Measurements from ENCODE around the gene SARM1. TPM values are rescaled to one million over a fixed set of nuclear protein-coding genes. Genes with fewer than 3 reads are reported as not detected.

The SARM1 gene
- total RNA-seq, 1 donor from 2014 or later = 10.1 TPM

DNA sequence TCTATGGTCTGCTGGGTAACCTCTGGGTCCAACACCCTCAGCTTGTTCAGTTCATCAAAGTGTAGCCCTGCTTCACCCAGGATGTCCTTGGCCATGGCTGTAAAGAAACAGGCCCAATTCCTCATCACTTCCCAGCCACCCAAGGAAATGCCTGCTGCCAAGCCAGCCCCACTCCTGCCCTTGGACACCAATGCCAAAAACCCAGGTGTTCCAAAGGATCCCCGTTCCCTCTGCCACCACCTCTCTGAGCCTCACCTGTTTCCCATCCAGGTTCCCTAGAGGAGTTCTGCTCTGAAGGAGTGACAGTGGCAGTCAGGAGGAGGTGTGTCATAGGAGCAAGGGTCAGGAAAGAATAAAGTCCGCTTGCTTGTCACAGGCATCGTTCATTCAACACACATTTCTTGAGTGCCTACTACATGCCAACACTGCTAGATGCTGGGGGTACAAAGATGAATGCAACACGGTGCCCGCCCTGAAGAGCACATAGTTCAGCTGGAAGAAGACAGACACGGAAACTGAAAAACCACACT lies 39.5 kb upstream of the SARM1 start:
- intact Hi-C loops (cut with DNase I) = no loop called here
- H3K4me3 ChIP-seq = no peak overlapping the region
- peaks cover 0 to 36% of the 10 kb centered on the region in 2 donors for H3K36me3 ChIP-seq
- no peak for DNase-seq (ENCODE audit: extremely low spot score in 2 of 2)
- H3K27me3 ChIP-seq = no peaks in the 10 kb centered on the region
- no peak overlapping the region for H3K27ac ChIP-seq
- H3K9me3 ChIP-seq = no peaks in the 10 kb centered on the region
- TF ChIP-seq POLR2AphosphoS5 (IDR thresholded peaks at IDR 0.05; ENCODE audit: insufficient read depth in 1 of 2, low read depth in 1 of 2) (no peak), POLR2A (IDR thresholded peaks at IDR 0.05) (no peak)
- TF ChIP-seq, protein P1, sequence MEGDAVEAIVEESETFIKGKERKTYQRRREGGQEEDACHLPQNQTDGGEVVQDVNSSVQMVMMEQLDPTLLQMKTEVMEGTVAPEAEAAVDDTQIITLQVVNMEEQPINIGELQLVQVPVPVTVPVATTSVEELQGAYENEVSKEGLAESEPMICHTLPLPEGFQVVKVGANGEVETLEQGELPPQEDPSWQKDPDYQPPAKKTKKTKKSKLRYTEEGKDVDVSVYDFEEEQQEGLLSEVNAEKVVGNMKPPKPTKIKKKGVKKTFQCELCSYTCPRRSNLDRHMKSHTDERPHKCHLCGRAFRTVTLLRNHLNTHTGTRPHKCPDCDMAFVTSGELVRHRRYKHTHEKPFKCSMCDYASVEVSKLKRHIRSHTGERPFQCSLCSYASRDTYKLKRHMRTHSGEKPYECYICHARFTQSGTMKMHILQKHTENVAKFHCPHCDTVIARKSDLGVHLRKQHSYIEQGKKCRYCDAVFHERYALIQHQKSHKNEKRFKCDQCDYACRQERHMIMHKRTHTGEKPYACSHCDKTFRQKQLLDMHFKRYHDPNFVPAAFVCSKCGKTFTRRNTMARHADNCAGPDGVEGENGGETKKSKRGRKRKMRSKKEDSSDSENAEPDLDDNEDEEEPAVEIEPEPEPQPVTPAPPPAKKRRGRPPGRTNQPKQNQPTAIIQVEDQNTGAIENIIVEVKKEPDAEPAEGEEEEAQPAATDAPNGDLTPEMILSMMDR (IDR thresholded peaks at IDR 0.05) = no peak
- peaks cover 33% of the 10 kb centered on the region for H3K4me1 ChIP-seq

- Histone ChIP-seq H3K4me1 (peaks cover 46% of the 10 kb centered on the region), H3K36me3 (peaks cover 0 to 31% of the 10 kb centered on the region in 2 donors), H3K9me3 (no peaks in the 10 kb centered on the region), H3K4me3 (no peak overlapping the region), H3K27ac (no peak overlapping the region), H3K27me3 (no peaks in the 10 kb centered on the region)
- DNase-seq (ENCODE audit: extremely low spot score in 2 of 2) = no peak
- intact Hi-C loops (cut with DNase I) = no loop called here
- TF ChIP-seq POLR2AphosphoS5 (IDR thresholded peaks at IDR 0.05; ENCODE audit: insufficient read depth in 1 of 2, low read depth in 1 of 2) (no peak), POLR2A (IDR thresholded peaks at IDR 0.05) (no peak)
- TF ChIP-seq, protein P1 (IDR thresholded peaks at IDR 0.05) = no peak
These were observed 38.3 kb upstream of the SARM1 start for GRCh38 chr17:28333083-28333746.

DNA sequence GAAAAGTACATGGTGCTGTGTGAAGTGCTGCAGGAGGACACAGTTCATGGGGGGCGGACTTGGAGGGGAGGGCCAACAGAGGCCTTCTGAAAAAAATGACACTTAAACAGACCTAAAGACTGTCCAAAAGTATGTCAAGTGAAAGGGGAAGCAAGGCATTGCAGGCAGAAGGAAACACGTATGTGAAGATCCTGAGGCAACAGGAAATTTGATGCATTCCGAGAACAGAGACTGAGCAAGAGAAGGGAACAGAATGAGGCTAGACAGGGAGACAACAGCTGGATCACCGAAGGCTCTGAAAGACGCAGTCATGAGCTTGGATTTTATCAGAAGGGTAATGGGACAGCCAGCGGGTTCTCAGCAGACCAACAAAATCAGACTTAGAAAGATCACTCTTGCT lies 37.3 kb upstream of the SARM1 start:
- H3K4me3 ChIP-seq = peak overlapping the region; percentile 86 to 93
- no peaks in the 10 kb centered on the region for H3K9me3 ChIP-seq
- no peak for DNase-seq (ENCODE audit: extremely low spot score in 2 of 2)
- intact Hi-C loops (cut with DNase I) = no loop called here
- TF ChIP-seq POLR2AphosphoS5 (IDR thresholded peaks at IDR 0.05; ENCODE audit: insufficient read depth in 1 of 2, low read depth in 1 of 2) (no peak), POLR2A (IDR thresholded peaks at IDR 0.05) (no peak)
- TF ChIP-seq, protein P1 (IDR thresholded peaks at IDR 0.05) = no peak
- peaks cover 0 to 22% of the 10 kb centered on the region in 2 donors for H3K36me3 ChIP-seq
- no peaks in the 10 kb centered on the region for H3K27me3 ChIP-seq
- H3K4me1 ChIP-seq = peaks cover 55% of the 10 kb centered on the region
- H3K27ac ChIP-seq = no peak overlapping the region

- H3K27ac ChIP-seq = peak overlapping the region; percentile 94
- H3K9me3 ChIP-seq = no peaks in the 10 kb centered on the region
- peaks cover 59% of the 10 kb centered on the region for H3K4me1 ChIP-seq
- TF ChIP-seq, protein P1 (IDR thresholded peaks at IDR 0.05) = no peak
- TF ChIP-seq POLR2A (IDR thresholded peaks at IDR 0.05) (no peak), POLR2AphosphoS5 (IDR thresholded peaks at IDR 0.05; ENCODE audit: insufficient read depth in 1 of 2, low read depth in 1 of 2) (no peak)
- peak overlapping the region; percentile 86 to 93 for H3K4me3 ChIP-seq
- H3K36me3 ChIP-seq = peaks cover 0 to 22% of the 10 kb centered on the region in 2 donors
- no peaks in the 10 kb centered on the region for H3K27me3 ChIP-seq
- intact Hi-C loops (cut with DNase I) = no loop called here
- DNase-seq (ENCODE audit: extremely low spot score in 2 of 2) = no peak
These were observed 36.8 kb upstream of the SARM1 start for GRCh38 chr17:28334666-28335200.

All from vagina (tissue), 2 donors.